Fibroblast of lung (primary cell): ENCODE measurements around the gene INTS2. TPM values are rescaled to one million over a fixed set of nuclear protein-coding genes. Genes with fewer than 3 reads are reported as not detected.
A peak's percentile ranks its signal among the peaks of the same experiment; 100 is the strongest.

Experiments
- DNase-seq, 2 donors: peaks; one replicate each; pipeline versions ENCODE4 v3.0.0 to v3.0.0-alpha.2; 2010; ENCODE audit warnings: low read depth in 2 of 2
- H2AFZ ChIP-seq: 2 replicates; pipeline ENCODE4 v1.5.1; 2012; ENCODE audit warnings: low read length, control low read depth, inconsistent platforms
- H3K27ac ChIP-seq: 2 replicates; pipeline ENCODE4 v1.5.1; 2011; ENCODE audit warnings: low read length, control low read depth; ENCODE audit not compliant: insufficient read depth
- H3K27me3 ChIP-seq: 2 replicates; pipeline ENCODE4 v1.5.1; 2011; ENCODE audit warnings: mild to moderate bottlenecking, low read length; ENCODE audit not compliant: control insufficient read depth, insufficient read depth
- H3K36me3 ChIP-seq: 2 replicates; pipeline ENCODE4 v1.5.1; 2011; ENCODE audit warnings: low read length; ENCODE audit not compliant: control insufficient read depth, insufficient read depth
- H3K4me1 ChIP-seq: 2 replicates; pipeline ENCODE4 v1.5.1; 2011; ENCODE audit warnings: low read length; ENCODE audit not compliant: control insufficient read depth, insufficient read depth; ENCODE audit errors: extremely low read depth
- H3K4me2 ChIP-seq: 2 replicates; pipeline ENCODE4 v1.5.1; 2011; ENCODE audit warnings: low read length, control low read depth; ENCODE audit not compliant: insufficient read depth; ENCODE audit errors: extremely low read depth
- H3K4me3 ChIP-seq, 4 experiments: fragments of 200-600 bp in 1 of 4; sonication (generic) in 1 of 4; replicated peaks in 1 of 4; 2 replicates each; pipeline ENCODE4 v1.5.1; 2011 to 2016; ENCODE audit warnings: low read length in 4 of 4, low read depth in 3 of 4, mild to moderate bottlenecking in 3 of 4, control low read depth in 2 of 4, inconsistent platforms in 1 of 4, mixed read lengths in 1 of 4; ENCODE audit not compliant: insufficient read depth in 1 of 4; ENCODE audit errors: control extremely low read depth in 1 of 4
- H3K79me2 ChIP-seq: 2 replicates; pipeline ENCODE4 v1.5.1; 2012; ENCODE audit warnings: mild to moderate bottlenecking, low read length, inconsistent platforms; ENCODE audit not compliant: control insufficient read depth, insufficient read depth
- H3K9ac ChIP-seq: 2 replicates; pipeline ENCODE4 v1.5.1; 2011; ENCODE audit warnings: mild to moderate bottlenecking, low read length, control low read depth; ENCODE audit not compliant: insufficient read depth
- H3K9me3 ChIP-seq: 2 replicates; pipeline ENCODE4 v1.5.1; 2012; ENCODE audit warnings: low read depth, low read length; ENCODE audit not compliant: control insufficient read depth, insufficient read depth
- H4K20me1 ChIP-seq: 2 replicates; pipeline ENCODE4 v1.5.1; 2011; ENCODE audit warnings: low read length; ENCODE audit not compliant: control insufficient read depth, insufficient read depth; ENCODE audit errors: extremely low read depth
- EZH2 ChIP-seq: IDR thresholded peaks from 2 replicates; pipeline ENCODE4 v1.5.1; 2012; ENCODE audit warnings: low read length, control low read depth, mild to moderate bottlenecking; ENCODE audit errors: missing control alignments
- polyA plus RNA-seq, 2 donors: library from polyadenylated mRNA; depleted of rRNA in 1 of 2; stranded (reverse) in 1 of 2; unstranded in 1 of 2; fragments of >200 nt; gene quantifications; 2 replicates each; pipeline ENCODE4 v1.2.1, GENCODE V29; 2011 to 2012; ENCODE audit warnings: missing spikeins in 1 of 2
- total RNA-seq: library from RNA; depleted of rRNA; stranded (reverse); fragments of >200 nt; gene quantifications from 2 replicates; pipeline ENCODE4 v1.2.1, GENCODE V29; 2014
- TF ChIP-seq, protein P1 (sequence below), 2 donors: IDR thresholded peaks in 1 of 2; conservative IDR thresholded peaks in 1 of 2; 1 replicate in 1 of 2; 2 replicates in 1 of 2; pipeline ENCODE4 v1.5.1; 2011 to 2012; ENCODE audit warnings: low read length in 2 of 2, control low read depth in 1 of 2, inconsistent platforms in 1 of 2, low read depth in 1 of 2, mild to moderate bottlenecking in 1 of 2

The INTS2 gene
- total and polyA plus RNA-seq, 2 donors (not counting 1 experiment from before 2014, with no cell fraction given), result 9.3 to 16.0 TPM

- H3K9me3 ChIP-seq, result no peaks in the 10 kb centered on the region
- no peak overlapping the region for H3K27ac ChIP-seq
- H3K4me1 ChIP-seq, result peaks cover 1% of the 10 kb centered on the region
- H4K20me1 ChIP-seq, result no peaks in the 10 kb centered on the region
- no peak overlapping the region for H2AFZ ChIP-seq
- TF ChIP-seq, protein P1, sequence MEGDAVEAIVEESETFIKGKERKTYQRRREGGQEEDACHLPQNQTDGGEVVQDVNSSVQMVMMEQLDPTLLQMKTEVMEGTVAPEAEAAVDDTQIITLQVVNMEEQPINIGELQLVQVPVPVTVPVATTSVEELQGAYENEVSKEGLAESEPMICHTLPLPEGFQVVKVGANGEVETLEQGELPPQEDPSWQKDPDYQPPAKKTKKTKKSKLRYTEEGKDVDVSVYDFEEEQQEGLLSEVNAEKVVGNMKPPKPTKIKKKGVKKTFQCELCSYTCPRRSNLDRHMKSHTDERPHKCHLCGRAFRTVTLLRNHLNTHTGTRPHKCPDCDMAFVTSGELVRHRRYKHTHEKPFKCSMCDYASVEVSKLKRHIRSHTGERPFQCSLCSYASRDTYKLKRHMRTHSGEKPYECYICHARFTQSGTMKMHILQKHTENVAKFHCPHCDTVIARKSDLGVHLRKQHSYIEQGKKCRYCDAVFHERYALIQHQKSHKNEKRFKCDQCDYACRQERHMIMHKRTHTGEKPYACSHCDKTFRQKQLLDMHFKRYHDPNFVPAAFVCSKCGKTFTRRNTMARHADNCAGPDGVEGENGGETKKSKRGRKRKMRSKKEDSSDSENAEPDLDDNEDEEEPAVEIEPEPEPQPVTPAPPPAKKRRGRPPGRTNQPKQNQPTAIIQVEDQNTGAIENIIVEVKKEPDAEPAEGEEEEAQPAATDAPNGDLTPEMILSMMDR (conservative IDR thresholded peaks at IDR 0.05 in 1 of 2, IDR thresholded peaks at IDR 0.05 in 1 of 2; ENCODE audit: low read depth in 1 of 2, low read length in 2 of 2), result no peak
- no peak for TF ChIP-seq EZH2
- no peaks in the 10 kb centered on the region for H3K36me3 ChIP-seq
- no peak overlapping the region for H3K9ac ChIP-seq
- no peak overlapping the region for H3K4me3 ChIP-seq
- DNase-seq, result no peak
- no peak overlapping the region for H3K4me2 ChIP-seq
- peaks cover under 1% of the 10 kb centered on the region for H3K79me2 ChIP-seq
- no peaks in the 10 kb centered on the region for H3K27me3 ChIP-seq
Measured at GRCh38 chr17:61856035-61856434, 71.7 kb downstream of the INTS2 start.

DNA sequence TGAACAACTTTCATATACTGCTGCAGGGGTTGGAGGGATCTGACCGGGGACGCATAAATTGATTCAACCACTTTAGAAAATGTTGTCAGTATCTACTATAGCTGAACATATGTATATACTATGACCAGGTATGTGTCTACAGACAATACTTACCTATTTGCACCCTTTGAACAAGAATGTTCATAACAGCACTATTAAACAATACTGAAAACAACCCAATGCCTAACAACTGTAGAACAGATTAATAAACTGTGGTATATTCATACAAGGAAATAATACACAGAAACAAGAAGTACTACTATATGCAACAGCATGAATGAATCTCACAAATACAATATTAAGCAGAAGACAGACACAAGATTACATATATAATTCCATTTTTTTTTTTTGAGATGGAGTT lies 74.9 kb downstream of the INTS2 start:
- H3K27ac ChIP-seq, result no peak overlapping the region
- TF ChIP-seq EZH2, result no peak
- TF ChIP-seq, protein P1 (conservative IDR thresholded peaks at IDR 0.05 in 1 of 2, IDR thresholded peaks at IDR 0.05 in 1 of 2; ENCODE audit: low read depth in 1 of 2, low read length in 2 of 2), result no peak
- no peaks in the 10 kb centered on the region for H3K36me3 ChIP-seq

DNA sequence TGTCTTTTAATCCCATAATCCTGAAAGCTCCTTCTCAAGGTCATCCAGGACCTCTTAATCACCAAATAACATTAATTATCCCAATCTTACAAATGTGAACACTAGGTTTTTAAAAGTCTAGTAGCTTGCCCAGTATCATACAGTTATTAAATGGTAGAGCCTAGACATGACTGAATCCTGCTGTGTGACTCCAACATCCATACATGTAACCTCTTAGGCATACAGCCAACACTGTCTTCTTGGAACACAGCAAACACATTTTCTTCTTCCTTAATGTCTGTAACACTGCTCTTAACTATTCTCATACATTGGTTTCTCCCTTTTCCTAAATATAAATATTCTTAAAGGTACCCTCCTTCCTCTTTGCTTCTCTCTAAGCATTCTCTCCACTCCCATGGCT lies 78.1 kb downstream of the INTS2 start:
- Histone ChIP-seq H3K4me2 (no peak overlapping the region), H4K20me1 (no peaks in the 10 kb centered on the region), H3K9me3 (no peaks in the 10 kb centered on the region), H3K9ac (no peak overlapping the region), H2AFZ (no peak overlapping the region), H3K4me3 (no peak overlapping the region), H3K27me3 (no peaks in the 10 kb centered on the region), H3K36me3 (no peaks in the 10 kb centered on the region), H3K27ac (no peak overlapping the region), H3K4me1 (no peaks in the 10 kb centered on the region), H3K79me2 (no peaks in the 10 kb centered on the region)
- peak in 1 of 2 donors; percentile 54 for DNase-seq
- TF ChIP-seq, protein P1 (conservative IDR thresholded peaks at IDR 0.05 in 1 of 2, IDR thresholded peaks at IDR 0.05 in 1 of 2; ENCODE audit: low read depth in 1 of 2, low read length in 2 of 2), result no peak
- TF ChIP-seq EZH2, result no peak

More for the DNA sequence above, 74.9 kb downstream of the INTS2 start:
- no peaks in the 10 kb centered on the region for H3K79me2 ChIP-seq
- H3K9me3 ChIP-seq, result no peaks in the 10 kb centered on the region
- H2AFZ ChIP-seq, result no peak overlapping the region
- no peak overlapping the region for H3K9ac ChIP-seq
- H4K20me1 ChIP-seq, result no peaks in the 10 kb centered on the region
- H3K27me3 ChIP-seq, result no peaks in the 10 kb centered on the region
- no peak overlapping the region for H3K4me3 ChIP-seq
- no peak for DNase-seq
- H3K4me2 ChIP-seq, result no peak overlapping the region
- no peaks in the 10 kb centered on the region for H3K4me1 ChIP-seq
